Stimulated activated effector memory CD8-positive, alpha-beta T cell treated with anti-CD3 and anti-CD28 coated beads, Interleukin-12 subunit alpha, Interleukin-12 subunit beta, amount 100 ng/mL, for 72 hours (primary cell): ENCODE results near the gene TBC1D8.
"Not testable (repeated sequence)": the region's sequence is repeated elsewhere in the genome, so short reads cannot be mapped to it uniquely, and the experiment has no call there.

Source experiments
- ATAC-seq: fragments of 150-1000 bp; cut with Tn5 transposase; 2 replicates; pipeline ENCODE4 v1.10.0; 2021
- DNase-seq, 2 donors: peaks; one replicate each; pipeline ENCODE4 v3.0.0; 2021 to 2022; ENCODE audit warnings: low spot score in 2 of 2
- H3K27ac Mint-ChIP-seq: one replicate; pipeline ENCODE4 v1.8.0; 2022; ENCODE audit warnings: mild to moderate bottlenecking, mixed read lengths
- H3K36me3 Mint-ChIP-seq: one replicate; pipeline ENCODE4 v1.8.0; 2022; ENCODE audit warnings: mild to moderate bottlenecking, mixed read lengths
- H3K4me1 Mint-ChIP-seq: one replicate; pipeline ENCODE4 v1.8.0; 2022; ENCODE audit warnings: mixed read lengths
- H3K4me3 Mint-ChIP-seq: one replicate; pipeline ENCODE4 v1.8.0; 2022; ENCODE audit warnings: mild to moderate bottlenecking, mixed read lengths
- H3K9me3 Mint-ChIP-seq: one replicate; pipeline ENCODE4 v1.8.0; 2022; ENCODE audit warnings: mixed read lengths

TBC1D8 gene

DNA sequence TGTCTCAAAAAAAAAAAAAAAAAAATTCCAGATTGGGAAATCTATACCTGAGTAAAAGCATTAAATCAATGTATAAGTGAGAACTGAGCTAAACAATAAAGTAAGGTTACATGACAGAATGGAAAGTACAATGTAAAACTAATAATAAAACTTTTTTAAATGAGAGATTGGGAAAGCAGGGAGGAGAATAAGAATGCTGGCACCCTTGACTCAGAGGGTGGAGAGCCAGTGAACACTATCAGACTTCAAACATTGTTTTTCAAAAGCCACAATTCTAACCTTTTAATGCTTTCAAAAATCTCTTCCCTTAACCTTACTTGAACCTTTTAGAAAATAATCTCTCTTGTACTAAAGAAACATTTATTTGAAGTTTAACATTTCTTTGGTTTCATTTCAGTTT is 63.5 kb downstream of the TBC1D8 start:
- Mint-ChIP-seq H3K4me1 (peaks cover 6% of the 10 kb centered on the region), H3K4me3 (no peak overlapping the region), H3K27ac (no peak overlapping the region), H3K36me3 (no peaks in the 10 kb centered on the region), H3K9me3 (no peaks in the 10 kb centered on the region)
- ATAC-seq (no peak), DNase-seq (no peak)

- DNase-seq, result no peak
- no peak overlapping the region for H3K27ac Mint-ChIP-seq
- H3K4me3 Mint-ChIP-seq, result no peak overlapping the region
- H3K4me1 Mint-ChIP-seq, result no peaks in the 10 kb centered on the region
- no peak for ATAC-seq
- no peaks in the 10 kb centered on the region for H3K36me3 Mint-ChIP-seq
- H3K9me3 Mint-ChIP-seq, result no peaks in the 10 kb centered on the region
These were observed 67.6 kb downstream of the TBC1D8 start for GRCh38 chr2:101083613-101084012.

DNA sequence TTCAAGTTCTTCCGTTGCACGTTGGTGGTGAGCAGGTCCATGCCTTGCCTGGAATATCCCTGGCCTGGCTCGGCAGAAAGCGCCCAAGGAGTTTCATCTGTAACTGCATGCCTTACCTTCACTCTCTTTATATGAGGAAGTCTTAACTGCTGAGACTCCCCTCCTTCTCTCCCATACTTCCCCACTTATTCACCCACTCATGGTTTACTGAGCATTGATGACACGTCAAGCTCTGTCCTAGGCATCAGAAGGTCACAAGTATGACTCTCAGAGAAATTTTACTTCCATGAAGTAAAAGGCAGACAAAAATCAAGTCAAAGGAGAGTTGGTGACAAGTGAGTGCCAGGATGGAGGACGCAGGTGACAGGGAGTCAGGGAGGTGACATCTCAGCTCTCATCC is 68.2 kb downstream of the TBC1D8 start:
- Mint-ChIP-seq H3K36me3 (no peaks in the 10 kb centered on the region), H3K4me1 (no peaks in the 10 kb centered on the region), H3K9me3 (no peaks in the 10 kb centered on the region), H3K4me3 (no peak overlapping the region), H3K27ac (no peak overlapping the region)
- no peak for ATAC-seq
- no peak for DNase-seq

- no peaks in the 10 kb centered on the region for H3K9me3 Mint-ChIP-seq
- no peak for ATAC-seq
- no peak overlapping the region for H3K4me3 Mint-ChIP-seq
- DNase-seq, result no peak
- H3K27ac Mint-ChIP-seq, result no peak overlapping the region
- no peaks in the 10 kb centered on the region for H3K4me1 Mint-ChIP-seq
- H3K36me3 Mint-ChIP-seq, result no peaks in the 10 kb centered on the region
These were observed 69.7 kb downstream of the TBC1D8 start for GRCh38 chr2:101081375-101081907.

DNA sequence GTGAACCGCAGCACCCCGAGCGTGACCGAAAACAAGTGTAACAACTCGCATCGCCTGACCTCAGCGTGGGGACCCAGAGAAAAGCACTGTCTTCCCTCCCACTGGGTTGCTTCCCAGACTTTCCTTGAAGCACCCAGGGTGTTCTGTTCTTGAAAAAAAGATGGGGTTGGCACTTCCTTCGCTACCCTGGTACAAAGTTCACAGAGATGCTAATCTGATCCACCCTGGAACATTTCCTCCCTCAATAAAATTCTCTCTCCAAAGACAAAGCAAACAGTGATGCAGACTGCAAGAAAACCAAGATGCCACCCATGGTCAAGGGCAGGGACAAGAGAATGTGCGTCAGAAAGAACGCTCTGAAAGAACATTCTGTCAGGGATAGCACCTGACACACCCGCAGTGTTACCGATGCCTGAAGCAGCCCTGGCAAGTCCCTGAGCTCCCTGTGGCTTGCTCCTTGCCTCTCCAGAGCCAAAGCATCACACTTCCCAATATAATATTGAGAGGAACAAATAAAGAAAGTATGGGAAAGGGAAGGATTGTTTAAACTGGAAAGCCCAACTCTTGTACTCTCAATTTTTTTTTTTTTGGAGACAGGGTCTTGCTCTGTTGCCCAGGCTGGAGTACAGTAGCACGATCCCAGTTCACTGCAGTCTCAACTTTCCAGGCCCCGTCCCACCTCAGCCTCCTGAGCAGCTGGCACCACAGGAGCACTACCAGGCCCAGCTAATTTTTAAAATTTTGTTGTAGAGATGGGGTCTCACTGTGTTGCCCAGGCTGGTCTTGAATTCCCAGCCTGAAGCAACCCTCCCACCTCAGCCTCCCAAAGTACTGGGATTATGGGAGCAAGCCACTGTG is 70.7 kb downstream of the TBC1D8 start:
- no peaks in the 10 kb centered on the region for H3K9me3 Mint-ChIP-seq
- no peak for ATAC-seq
- no peaks in the 10 kb centered on the region for H3K36me3 Mint-ChIP-seq
- DNase-seq, result no peak
- no peak overlapping the region for H3K4me3 Mint-ChIP-seq
- no peak overlapping the region for H3K27ac Mint-ChIP-seq
- H3K4me1 Mint-ChIP-seq, result no peaks in the 10 kb centered on the region

GRCh38 chr2:101076581-101076980 is 74.6 kb downstream of the TBC1D8 start:
- H3K36me3 Mint-ChIP-seq, result no peaks in the 10 kb centered on the region
- no peak overlapping the region for H3K4me3 Mint-ChIP-seq
- no peaks in the 10 kb centered on the region for H3K9me3 Mint-ChIP-seq
- DNase-seq, result no peak
- H3K27ac Mint-ChIP-seq, result no peak overlapping the region
- H3K4me1 Mint-ChIP-seq, result no peaks in the 10 kb centered on the region
- no peak for ATAC-seq

- Mint-ChIP-seq H3K4me3 (no peak overlapping the region), H3K9me3 (no peaks in the 10 kb centered on the region), H3K27ac (no peak overlapping the region), H3K4me1 (no peaks in the 10 kb centered on the region), H3K36me3 (no peaks in the 10 kb centered on the region)
- DNase-seq (no peak), ATAC-seq (no peak)
These were observed 86.2 kb downstream of the TBC1D8 start for GRCh38 chr2:101064868-101065549.

- H3K27ac Mint-ChIP-seq, result no peak overlapping the region
- DNase-seq (no peak), ATAC-seq (no peak)
- H3K36me3 Mint-ChIP-seq, result no peaks in the 10 kb centered on the region
- no peaks in the 10 kb centered on the region for H3K4me1 Mint-ChIP-seq
- no peak overlapping the region for H3K4me3 Mint-ChIP-seq
- H3K9me3 Mint-ChIP-seq, result no peaks in the 10 kb centered on the region
These were observed 86.7 kb downstream of the TBC1D8 start for GRCh38 chr2:101064505-101064867.

DNA sequence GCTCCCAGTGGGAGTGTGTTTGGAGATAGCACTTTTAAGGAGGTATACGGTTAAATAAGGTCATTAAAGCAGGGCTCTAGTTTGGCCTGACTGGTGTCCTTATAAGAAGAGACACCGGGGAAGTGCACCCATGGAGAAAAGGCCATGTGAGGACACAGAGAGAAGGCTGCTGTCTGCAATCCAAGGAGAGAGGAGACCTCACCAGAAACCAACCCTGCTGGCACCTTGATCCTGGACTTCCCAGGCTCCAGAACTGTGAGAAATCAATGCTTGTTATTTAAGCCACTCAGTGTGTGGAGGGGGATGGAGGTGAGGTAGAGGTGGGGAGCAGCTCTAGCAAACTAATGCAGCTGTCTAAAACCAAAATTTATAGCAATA is 87.1 kb downstream of the TBC1D8 start:
- Mint-ChIP-seq H3K9me3 (no peaks in the 10 kb centered on the region), H3K4me3 (no peak overlapping the region), H3K4me1 (no peaks in the 10 kb centered on the region), H3K27ac (no peak overlapping the region), H3K36me3 (no peaks in the 10 kb centered on the region)
- ATAC-seq (no peak), DNase-seq (no peak)

GRCh38 chr2:101063352-101064124 is 87.6 kb downstream of the TBC1D8 start:
- no peak for ATAC-seq

DNA sequence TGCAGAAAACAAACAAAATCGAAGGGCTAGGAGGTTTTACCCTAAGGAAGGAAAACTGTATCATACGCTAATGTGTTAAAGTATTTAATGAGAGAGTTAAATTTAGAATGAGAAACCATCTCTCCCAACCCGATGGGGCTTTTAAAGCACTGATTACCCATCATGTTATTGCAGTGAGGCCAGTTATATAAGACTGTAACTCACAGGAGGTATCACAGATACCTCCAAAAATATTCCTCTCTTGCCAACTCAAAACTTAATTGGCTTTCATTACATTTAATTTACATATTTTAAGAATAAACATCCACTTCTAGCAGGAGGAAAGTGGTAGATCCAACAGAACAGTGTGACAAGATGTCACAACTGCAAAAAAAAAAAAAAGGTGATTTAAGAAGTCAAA is 92.8 kb downstream of the TBC1D8 start:
- DNase-seq, result no peak
- no peaks in the 10 kb centered on the region for H3K36me3 Mint-ChIP-seq
- no peak for ATAC-seq
- no peak overlapping the region for H3K27ac Mint-ChIP-seq
- H3K9me3 Mint-ChIP-seq, result no peaks in the 10 kb centered on the region
- H3K4me1 Mint-ChIP-seq, result no peaks in the 10 kb centered on the region
- no peak overlapping the region for H3K4me3 Mint-ChIP-seq

More at GRCh38 chr2:101063352-101064124, 87.6 kb downstream of the TBC1D8 start:
- Mint-ChIP-seq H3K4me3 (no peak overlapping the region), H3K36me3 (no peaks in the 10 kb centered on the region), H3K4me1 (no peaks in the 10 kb centered on the region), H3K9me3 (no peaks in the 10 kb centered on the region), H3K27ac (no peak overlapping the region)
- no peak for DNase-seq

DNA sequence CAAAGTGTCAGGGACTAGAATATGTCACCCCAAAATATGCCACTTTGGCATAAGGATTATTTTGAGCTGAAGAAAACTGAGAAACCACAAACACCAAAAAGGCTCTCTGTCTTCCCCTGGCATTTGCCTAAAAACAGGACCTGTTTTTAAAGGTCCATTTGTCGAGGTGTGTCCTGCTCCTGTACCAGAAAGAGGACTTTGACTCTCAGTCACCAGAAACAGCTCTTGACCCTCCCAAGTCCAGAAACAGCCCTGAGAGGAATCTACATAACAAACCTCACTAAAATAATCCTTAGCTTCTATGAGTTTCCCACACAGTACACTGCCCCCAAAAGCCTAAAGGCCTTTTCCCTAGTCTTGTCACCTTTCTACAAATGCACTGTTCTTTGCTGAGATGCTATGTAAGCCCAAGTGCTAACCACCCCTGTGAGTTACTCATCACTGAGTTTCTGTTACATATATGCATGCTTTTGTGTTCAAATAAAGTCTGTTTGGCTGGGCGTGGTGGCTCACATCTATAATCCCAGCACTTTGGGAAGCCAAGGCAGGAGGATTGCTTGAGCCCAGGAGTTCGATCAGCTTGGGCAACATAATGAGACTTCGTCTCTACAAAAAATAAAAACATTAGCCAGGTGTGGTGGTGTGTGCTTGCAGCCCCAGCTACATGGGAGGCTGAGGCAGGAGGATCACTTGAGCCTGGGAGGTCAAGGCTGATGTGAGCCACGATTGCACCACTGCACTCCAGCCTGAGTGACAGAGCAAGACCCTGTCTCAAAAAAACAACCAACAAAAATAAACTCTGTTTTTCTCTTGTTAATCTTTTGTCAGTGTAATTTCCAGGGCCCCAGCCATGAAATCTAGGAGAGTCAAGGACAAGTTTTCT is 93.9 kb downstream of the TBC1D8 start:
- H3K9me3 Mint-ChIP-seq, result no peaks in the 10 kb centered on the region

GRCh38 chr2:101053117-101053516 is 98.1 kb downstream of the TBC1D8 start:
- Mint-ChIP-seq H3K4me1 (no peaks in the 10 kb centered on the region), H3K27ac (no peak overlapping the region), H3K9me3 (no peaks in the 10 kb centered on the region), H3K36me3 (no peaks in the 10 kb centered on the region), H3K4me3 (no peak overlapping the region)
- ATAC-seq, result no peak
- no peak for DNase-seq

More for the DNA sequence above, 93.9 kb downstream of the TBC1D8 start:
- Mint-ChIP-seq H3K4me1 (no peaks in the 10 kb centered on the region), H3K27ac (no peak overlapping the region), H3K36me3 (no peaks in the 10 kb centered on the region), H3K4me3 (no peak overlapping the region)
- DNase-seq, result no peak
- no peak for ATAC-seq

- DNase-seq, result no peak
- no peak for ATAC-seq
- Mint-ChIP-seq H3K36me3 (no peaks in the 10 kb centered on the region), H3K4me3 (no peak overlapping the region), H3K27ac (no peak overlapping the region), H3K4me1 (no peaks in the 10 kb centered on the region), H3K9me3 (no peaks in the 10 kb centered on the region)
These were observed 99.0 kb downstream of the TBC1D8 start for GRCh38 chr2:101052147-101052546.

DNA sequence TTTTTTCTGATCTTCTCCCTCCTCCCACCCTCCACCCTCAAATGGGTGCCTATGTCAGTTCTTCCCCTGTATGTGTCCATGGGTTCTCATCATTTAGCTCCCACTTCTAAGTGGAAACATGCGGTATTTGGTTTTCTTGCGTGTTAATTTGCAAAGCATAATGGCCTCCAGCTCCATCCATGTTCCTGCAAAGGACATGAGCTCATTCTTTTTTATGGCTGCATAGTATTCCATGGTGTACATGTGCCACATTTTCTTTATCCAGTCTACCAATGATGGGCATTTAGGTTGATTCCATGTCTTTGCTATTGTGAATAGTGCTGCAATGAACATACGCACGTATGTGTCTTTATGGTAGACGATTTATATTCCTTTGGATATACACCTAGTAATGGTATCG is 100.3 kb downstream of the TBC1D8 start:
- not testable (repeated sequence) for H3K4me3 Mint-ChIP-seq, ATAC-seq, H3K9me3 Mint-ChIP-seq, H3K27ac Mint-ChIP-seq, H3K4me1 Mint-ChIP-seq, DNase-seq, H3K36me3 Mint-ChIP-seq
